HCT116 (cell line): Measurements from ENCODE around the gene GPRC5D. TPM values are rescaled to one million over a fixed set of nuclear protein-coding genes. Genes with fewer than 3 reads are reported as not detected.

ENCODE experiments used
- ATAC-seq: fragments of 200-7000 bp; cut with Tn5 transposase; 2 replicates; pipeline ENCODE4 v1.9.1; 2020; ENCODE audit warnings: mild to moderate bottlenecking, moderate library complexity
- BruUV-seq: library from RNA; stranded (reverse); fragments of 400-500 nt; replicated peaks from 2 replicates; lab custom pipeline; 2021; lab: Mats Ljungman, UMichigan
- CTCF ChIA-PET: fragments of 300-600 bp; sonication (Branson Sonifier 250); formaldehyde crosslinking; loops from one replicate; lab custom pipeline; 2021; ENCODE audit warnings: antibody characterized with exemption; lab: Charles Lee
- POLR2A ChIA-PET: fragments of 300-600, 350-600 bp; sonication (Branson Sonifier 250); formaldehyde crosslinking; loops from one replicate; lab custom pipeline; 2021; ENCODE audit warnings: antibody characterized with exemption; lab: Charles Lee
- RAD21 ChIA-PET, 2 experiments: fragments of 300-600 bp; sonication (Branson Sonifier 250); formaldehyde crosslinking; loops; one replicate each; lab custom pipeline; 2023; ENCODE audit warnings: low total read pairs in 2 of 2; ENCODE audit not compliant: uncharacterized antibody in 2 of 2, unreplicated experiment in 2 of 2, low non-redundant PET in 1 of 2; lab: Charles Lee
- DNase-seq: peaks from one replicate; pipeline ENCODE4 v3.0.0-alpha.2; 2010; ENCODE audit warnings: low read depth, low spot score
- H2AFZ ChIP-seq: fragments of 200-600 bp; shearing (Covaris generic), sonication (generic); 2 replicates; pipeline ENCODE4 v1.6.1; 2017; ENCODE audit warnings: low read depth, mixed run types, mixed read lengths, antibody characterized with exemption, low read length; ENCODE audit not compliant: poor library complexity, severe bottlenecking
- H3K27ac ChIP-seq: 2 replicates; pipeline ENCODE4 v1.5.1; 2012; ENCODE audit warnings: low read depth, low read length
- H3K27me3 ChIP-seq: fragments of 200-600 bp; sonication (generic); 2 replicates; pipeline ENCODE4 v1.6.1; 2016; ENCODE audit warnings: mixed run types, low read length, mixed read lengths; ENCODE audit not compliant: insufficient read depth
- H3K36me3 ChIP-seq, 2 experiments: fragments of 200-500 bp in 1 of 2; fragments of 200-600 bp in 1 of 2; sonication (Bioruptor generic) in 1 of 2; sonication (generic) in 1 of 2; 2 replicates each; pipeline versions ENCODE4 v1.5.1 to v1.6.1; 2014 to 2016; ENCODE audit warnings: low read length in 2 of 2, inconsistent platforms in 1 of 2, mixed read lengths in 1 of 2, mixed run types in 1 of 2; ENCODE audit not compliant: insufficient read depth in 2 of 2, control insufficient read depth in 1 of 2
- H3K4me1 ChIP-seq, 2 experiments: fragments of 200-600 bp in 1 of 2; sonication (generic) in 1 of 2; 2 replicates each; pipeline versions ENCODE4 v1.5.1 to v1.6.1; 2012 to 2017; ENCODE audit warnings: low read length in 2 of 2, inconsistent platforms in 1 of 2, mild to moderate bottlenecking in 1 of 2, mixed read lengths in 1 of 2, mixed run types in 1 of 2, moderate library complexity in 1 of 2; ENCODE audit not compliant: insufficient read depth in 2 of 2, control insufficient read depth in 1 of 2
- H3K4me2 ChIP-seq: fragments of 200-600 bp; sonication (generic); 2 replicates; pipeline ENCODE4 v1.6.1; 2017; ENCODE audit warnings: mixed run types, low read length, mixed read lengths
- H3K4me3 ChIP-seq, 2 experiments: fragments of 200-600 bp in 1 of 2; sonication (generic) in 1 of 2; replicated peaks in 1 of 2; 2 replicates each; pipeline ENCODE4 v1.5.1; 2011 to 2016; ENCODE audit warnings: low read length in 2 of 2, control low read depth in 1 of 2, low read depth in 1 of 2, mild to moderate bottlenecking in 1 of 2, mixed read lengths in 1 of 2, mixed run types in 1 of 2
- H3K79me2 ChIP-seq: fragments of 200-600 bp; sonication (generic); 2 replicates; pipeline ENCODE4 v1.6.1; 2017; ENCODE audit warnings: mild to moderate bottlenecking, mixed run types, low read length, moderate library complexity, mixed read lengths; ENCODE audit not compliant: insufficient read depth
- H3K9ac ChIP-seq: fragments of 200-600 bp; sonication (generic); 2 replicates; pipeline ENCODE4 v1.6.1; 2016; ENCODE audit warnings: low read length, mixed read lengths
- H3K9me2 ChIP-seq: fragments of 200-600 bp; sonication (generic), shearing (Covaris generic); 2 replicates; pipeline ENCODE4 v1.6.1; 2017; ENCODE audit warnings: mixed run types, mild to moderate bottlenecking, moderate library complexity; ENCODE audit not compliant: insufficient read depth
- H3K9me3 ChIP-seq, 2 experiments: fragments of 200-500 bp in 1 of 2; fragments of 200-600 bp in 1 of 2; sonication (Bioruptor generic) in 1 of 2; sonication (generic) in 1 of 2; 2 replicates each; pipeline ENCODE4 v1.6.1; 2014 to 2017; ENCODE audit warnings: low read length in 2 of 2, mixed read lengths in 2 of 2, inconsistent platforms in 1 of 2, low read depth in 1 of 2, mild to moderate bottlenecking in 1 of 2, mixed run types in 1 of 2, moderate library complexity in 1 of 2; ENCODE audit not compliant: control insufficient read depth in 1 of 2, insufficient read depth in 1 of 2
- H4K20me1 ChIP-seq: fragments of 200-600 bp; sonication (generic), shearing (Covaris generic); 2 replicates; pipeline ENCODE4 v1.6.1; 2017; ENCODE audit warnings: mixed run types, mild to moderate bottlenecking, moderate library complexity; ENCODE audit not compliant: insufficient read depth
- CBX3 ChIP-seq: IDR thresholded peaks from 2 replicates; pipeline ENCODE4 v1.6.1; 2012; ENCODE audit warnings: low read depth
- CEBPB ChIP-seq: IDR thresholded peaks from 2 replicates; pipeline ENCODE4 v1.6.1; 2012; ENCODE audit warnings: low read depth
- EGR1 ChIP-seq: IDR thresholded peaks from 2 replicates; pipeline ENCODE4 v1.6.1; 2012; ENCODE audit warnings: low read depth
- EZH2 ChIP-seq: fragments of 200-600 bp; sonication (generic); IDR thresholded peaks from 2 replicates; pipeline ENCODE4 v1.6.1; 2017; ENCODE audit warnings: antibody characterized with exemption, mixed run types
- EZH2phosphoT487 ChIP-seq: fragments of 200-600 bp; IDR thresholded peaks from 2 replicates; pipeline ENCODE4 v1.6.1; 2018; ENCODE audit warnings: antibody characterized with exemption, borderline replicate concordance
- JUND ChIP-seq: IDR thresholded peaks from 2 replicates; pipeline ENCODE4 v1.6.1; 2012
- POLR2A ChIP-seq: IDR thresholded peaks from 2 replicates; pipeline ENCODE4 v1.7.0; 2011; ENCODE audit warnings: borderline replicate concordance; ENCODE audit not compliant: insufficient read depth, insufficient read length; ENCODE audit errors: extremely low read depth
- POLR2AphosphoS5 ChIP-seq: IDR thresholded peaks from 2 replicates; pipeline ENCODE4 v1.6.1; 2011; ENCODE audit warnings: mild to moderate bottlenecking, low read depth, low read length, moderate library complexity
- RAD21 ChIP-seq: IDR thresholded peaks from 2 replicates; pipeline ENCODE4 v1.6.1; 2012; ENCODE audit warnings: low read depth, mild to moderate bottlenecking
- SIN3A ChIP-seq: IDR thresholded peaks from 2 replicates; pipeline ENCODE4 v1.6.1; 2012; ENCODE audit warnings: low read depth
- SP1 ChIP-seq: IDR thresholded peaks from 2 replicates; pipeline ENCODE4 v1.6.1; 2012; ENCODE audit warnings: low read depth
- TCF7L2 ChIP-seq: IDR thresholded peaks from 2 replicates; pipeline ENCODE4 v1.7.0; 2011; ENCODE audit warnings: borderline replicate concordance, inconsistent platforms; ENCODE audit not compliant: insufficient read depth, insufficient read length; ENCODE audit errors: extremely low read depth
- YY1 ChIP-seq: IDR thresholded peaks from 2 replicates; pipeline ENCODE4 v1.6.1; 2011; ENCODE audit warnings: low read length, low read depth, moderate library complexity, mild to moderate bottlenecking; ENCODE audit not compliant: insufficient replicate concordance; ENCODE audit errors: extremely low read depth
- ZFX ChIP-seq: fragments of 450-650 bp; IDR thresholded peaks from 2 replicates; pipeline ENCODE4 v1.6.1; 2017
- ZNF274 ChIP-seq: fragments of 200-500 bp; sonication (Bioruptor generic); IDR thresholded peaks from 2 replicates; pipeline ENCODE4 v1.6.1; 2014; ENCODE audit warnings: mild to moderate bottlenecking, low read depth, low read length, inconsistent platforms
- intact Hi-C: fragments of 100-400 bp; cut with micrococcal nuclease; formaldehyde crosslinking; loops from 2 replicates; pipeline ENCODE4 v1.10.0; 2022
- total RNA-seq: library from RNA; stranded (reverse); gene quantifications from one replicate; pipeline ENCODE4 v1.2.1, GENCODE V29; 2021; ENCODE audit not compliant: unreplicated experiment
- TF ChIP-seq, protein P1 (sequence below): IDR thresholded peaks from 2 replicates; pipeline ENCODE4 v1.6.1; 2011; ENCODE audit warnings: mild to moderate bottlenecking, low read length, moderate library complexity; ENCODE audit not compliant: insufficient replicate concordance; ENCODE audit errors: extremely low read depth
- TF ChIP-seq, protein P2 (sequence below): IDR thresholded peaks from 2 replicates; pipeline ENCODE4 v1.6.1; 2012; ENCODE audit warnings: low read depth

Gene GPRC5D
- total RNA-seq, 1 experiment from 2014 or later, result not detected

GRCh38 chr12:12954356-12954755 is 2.4 kb upstream of the GPRC5D start:
- no peak for DNase-seq
- no peak overlapping the region for H3K27ac ChIP-seq
- BruUV-seq, result no TSS peak
- no peak for TF ChIP-seq EGR1
- TF ChIP-seq EZH2, result no peak
- TF ChIP-seq, protein P1, sequence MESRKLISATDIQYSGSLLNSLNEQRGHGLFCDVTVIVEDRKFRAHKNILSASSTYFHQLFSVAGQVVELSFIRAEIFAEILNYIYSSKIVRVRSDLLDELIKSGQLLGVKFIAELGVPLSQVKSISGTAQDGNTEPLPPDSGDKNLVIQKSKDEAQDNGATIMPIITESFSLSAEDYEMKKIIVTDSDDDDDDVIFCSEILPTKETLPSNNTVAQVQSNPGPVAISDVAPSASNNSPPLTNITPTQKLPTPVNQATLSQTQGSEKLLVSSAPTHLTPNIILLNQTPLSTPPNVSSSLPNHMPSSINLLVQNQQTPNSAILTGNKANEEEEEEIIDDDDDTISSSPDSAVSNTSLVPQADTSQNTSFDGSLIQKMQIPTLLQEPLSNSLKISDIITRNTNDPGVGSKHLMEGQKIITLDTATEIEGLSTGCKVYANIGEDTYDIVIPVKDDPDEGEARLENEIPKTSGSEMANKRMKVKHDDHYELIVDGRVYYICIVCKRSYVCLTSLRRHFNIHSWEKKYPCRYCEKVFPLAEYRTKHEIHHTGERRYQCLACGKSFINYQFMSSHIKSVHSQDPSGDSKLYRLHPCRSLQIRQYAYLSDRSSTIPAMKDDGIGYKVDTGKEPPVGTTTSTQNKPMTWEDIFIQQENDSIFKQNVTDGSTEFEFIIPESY, result no peak
- TF ChIP-seq, all 23 proteins: peak for 0
- Histone ChIP-seq H3K4me1 (no peaks in the 10 kb centered on the region), H2AFZ (no peak overlapping the region), H3K4me2 (no peak overlapping the region), H3K9me3 (no peaks in the 10 kb centered on the region), H3K4me3 (no peak overlapping the region), H3K9ac (no peak overlapping the region), H3K9me2 (no peaks in the 10 kb centered on the region), H3K27me3 (no peaks in the 10 kb centered on the region), H3K36me3 (no peaks in the 10 kb centered on the region), H3K79me2 (no peaks in the 10 kb centered on the region), H4K20me1 (no peaks in the 10 kb centered on the region)
- RAD21 ChIA-PET, result no interaction called here
- POLR2A ChIA-PET, result no interaction called here
- ATAC-seq, result no peak
- CTCF ChIA-PET, result no interaction called here
- intact Hi-C loops, result no loop called here

- ATAC-seq, result no peak
- Histone ChIP-seq H3K4me3 (no peak overlapping the region), H3K79me2 (no peaks in the 10 kb centered on the region), H3K4me2 (no peak overlapping the region), H3K9me2 (no peaks in the 10 kb centered on the region), H2AFZ (no peak overlapping the region), H3K4me1 (no peaks in the 10 kb centered on the region), H3K9ac (no peak overlapping the region), H3K27me3 (no peaks in the 10 kb centered on the region), H4K20me1 (no peaks in the 10 kb centered on the region), H3K9me3 (no peaks in the 10 kb centered on the region), H3K27ac (no peak overlapping the region), H3K36me3 (no peaks in the 10 kb centered on the region)
- RAD21 ChIA-PET, result no interaction called here
- intact Hi-C loops, result no loop called here
- no TSS peak for BruUV-seq
- CTCF ChIA-PET, result no interaction called here
- POLR2A ChIA-PET, result no interaction called here
- DNase-seq, result no peak
- TF ChIP-seq EZH2phosphoT487, result no peak
- TF ChIP-seq SP1, result no peak
- TF ChIP-seq YY1, result no peak
- TF ChIP-seq ZNF274, result no peak
- TF ChIP-seq POLR2A, result no peak
- no peak for TF ChIP-seq CEBPB
- no peak for TF ChIP-seq TCF7L2
- TF ChIP-seq, protein P2, sequence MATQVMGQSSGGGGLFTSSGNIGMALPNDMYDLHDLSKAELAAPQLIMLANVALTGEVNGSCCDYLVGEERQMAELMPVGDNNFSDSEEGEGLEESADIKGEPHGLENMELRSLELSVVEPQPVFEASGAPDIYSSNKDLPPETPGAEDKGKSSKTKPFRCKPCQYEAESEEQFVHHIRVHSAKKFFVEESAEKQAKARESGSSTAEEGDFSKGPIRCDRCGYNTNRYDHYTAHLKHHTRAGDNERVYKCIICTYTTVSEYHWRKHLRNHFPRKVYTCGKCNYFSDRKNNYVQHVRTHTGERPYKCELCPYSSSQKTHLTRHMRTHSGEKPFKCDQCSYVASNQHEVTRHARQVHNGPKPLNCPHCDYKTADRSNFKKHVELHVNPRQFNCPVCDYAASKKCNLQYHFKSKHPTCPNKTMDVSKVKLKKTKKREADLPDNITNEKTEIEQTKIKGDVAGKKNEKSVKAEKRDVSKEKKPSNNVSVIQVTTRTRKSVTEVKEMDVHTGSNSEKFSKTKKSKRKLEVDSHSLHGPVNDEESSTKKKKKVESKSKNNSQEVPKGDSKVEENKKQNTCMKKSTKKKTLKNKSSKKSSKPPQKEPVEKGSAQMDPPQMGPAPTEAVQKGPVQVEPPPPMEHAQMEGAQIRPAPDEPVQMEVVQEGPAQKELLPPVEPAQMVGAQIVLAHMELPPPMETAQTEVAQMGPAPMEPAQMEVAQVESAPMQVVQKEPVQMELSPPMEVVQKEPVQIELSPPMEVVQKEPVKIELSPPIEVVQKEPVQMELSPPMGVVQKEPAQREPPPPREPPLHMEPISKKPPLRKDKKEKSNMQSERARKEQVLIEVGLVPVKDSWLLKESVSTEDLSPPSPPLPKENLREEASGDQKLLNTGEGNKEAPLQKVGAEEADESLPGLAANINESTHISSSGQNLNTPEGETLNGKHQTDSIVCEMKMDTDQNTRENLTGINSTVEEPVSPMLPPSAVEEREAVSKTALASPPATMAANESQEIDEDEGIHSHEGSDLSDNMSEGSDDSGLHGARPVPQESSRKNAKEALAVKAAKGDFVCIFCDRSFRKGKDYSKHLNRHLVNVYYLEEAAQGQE, result no peak
- no peak for TF ChIP-seq RAD21
- TF ChIP-seq EGR1, result no peak
- no peak for TF ChIP-seq POLR2AphosphoS5
- TF ChIP-seq SIN3A, result no peak
- TF ChIP-seq ZFX, result no peak
- no peak for TF ChIP-seq JUND
- no peak for TF ChIP-seq CBX3
These were observed 466 bp downstream of the GPRC5D start for GRCh38 chr12:12951504-12951903.
